ENCODE data around the gene ATG9B.

GRCh38 chr7:151058781-151059366 is 34.6 kb upstream of the ATG9B start:
- TF ChIP-seq, protein P1, sequence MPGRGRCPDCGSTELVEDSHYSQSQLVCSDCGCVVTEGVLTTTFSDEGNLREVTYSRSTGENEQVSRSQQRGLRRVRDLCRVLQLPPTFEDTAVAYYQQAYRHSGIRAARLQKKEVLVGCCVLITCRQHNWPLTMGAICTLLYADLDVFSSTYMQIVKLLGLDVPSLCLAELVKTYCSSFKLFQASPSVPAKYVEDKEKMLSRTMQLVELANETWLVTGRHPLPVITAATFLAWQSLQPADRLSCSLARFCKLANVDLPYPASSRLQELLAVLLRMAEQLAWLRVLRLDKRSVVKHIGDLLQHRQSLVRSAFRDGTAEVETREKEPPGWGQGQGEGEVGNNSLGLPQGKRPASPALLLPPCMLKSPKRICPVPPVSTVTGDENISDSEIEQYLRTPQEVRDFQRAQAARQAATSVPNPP (CRISPR knock-in tag; IDR thresholded peaks at IDR 0.05) = no peak
- TF ChIP-seq ZNF792 (CRISPR knock-in tag; IDR thresholded peaks at IDR 0.05) = no peak
- no peak for TF ChIP-seq ARNT (IDR thresholded peaks at IDR 0.05)
- TF ChIP-seq, protein P2, sequence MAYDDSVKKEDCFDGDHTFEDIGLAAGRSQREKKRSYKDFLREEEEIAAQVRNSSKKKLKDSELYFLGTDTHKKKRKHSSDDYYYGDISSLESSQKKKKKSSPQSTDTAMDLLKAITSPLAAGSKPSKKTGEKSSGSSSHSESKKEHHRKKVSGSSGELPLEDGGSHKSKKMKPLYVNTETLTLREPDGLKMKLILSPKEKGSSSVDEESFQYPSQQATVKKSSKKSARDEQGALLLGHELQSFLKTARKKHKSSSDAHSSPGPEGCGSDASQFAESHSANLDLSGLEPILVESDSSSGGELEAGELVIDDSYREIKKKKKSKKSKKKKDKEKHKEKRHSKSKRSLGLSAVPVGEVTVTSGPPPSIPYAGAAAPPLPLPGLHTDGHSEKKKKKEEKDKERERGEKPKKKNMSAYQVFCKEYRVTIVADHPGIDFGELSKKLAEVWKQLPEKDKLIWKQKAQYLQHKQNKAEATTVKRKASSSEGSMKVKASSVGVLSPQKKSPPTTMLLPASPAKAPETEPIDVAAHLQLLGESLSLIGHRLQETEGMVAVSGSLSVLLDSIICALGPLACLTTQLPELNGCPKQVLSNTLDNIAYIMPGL (CRISPR knock-in tag; IDR thresholded peaks at IDR 0.05; ENCODE audit: borderline replicate concordance in 1 of 2, low read depth in 1 of 2) = no peak
- TF ChIP-seq, protein P3, sequence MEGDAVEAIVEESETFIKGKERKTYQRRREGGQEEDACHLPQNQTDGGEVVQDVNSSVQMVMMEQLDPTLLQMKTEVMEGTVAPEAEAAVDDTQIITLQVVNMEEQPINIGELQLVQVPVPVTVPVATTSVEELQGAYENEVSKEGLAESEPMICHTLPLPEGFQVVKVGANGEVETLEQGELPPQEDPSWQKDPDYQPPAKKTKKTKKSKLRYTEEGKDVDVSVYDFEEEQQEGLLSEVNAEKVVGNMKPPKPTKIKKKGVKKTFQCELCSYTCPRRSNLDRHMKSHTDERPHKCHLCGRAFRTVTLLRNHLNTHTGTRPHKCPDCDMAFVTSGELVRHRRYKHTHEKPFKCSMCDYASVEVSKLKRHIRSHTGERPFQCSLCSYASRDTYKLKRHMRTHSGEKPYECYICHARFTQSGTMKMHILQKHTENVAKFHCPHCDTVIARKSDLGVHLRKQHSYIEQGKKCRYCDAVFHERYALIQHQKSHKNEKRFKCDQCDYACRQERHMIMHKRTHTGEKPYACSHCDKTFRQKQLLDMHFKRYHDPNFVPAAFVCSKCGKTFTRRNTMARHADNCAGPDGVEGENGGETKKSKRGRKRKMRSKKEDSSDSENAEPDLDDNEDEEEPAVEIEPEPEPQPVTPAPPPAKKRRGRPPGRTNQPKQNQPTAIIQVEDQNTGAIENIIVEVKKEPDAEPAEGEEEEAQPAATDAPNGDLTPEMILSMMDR (CRISPR knock-in tag; IDR thresholded peaks at IDR 0.05) = no peak
- TF ChIP-seq, protein P4, sequence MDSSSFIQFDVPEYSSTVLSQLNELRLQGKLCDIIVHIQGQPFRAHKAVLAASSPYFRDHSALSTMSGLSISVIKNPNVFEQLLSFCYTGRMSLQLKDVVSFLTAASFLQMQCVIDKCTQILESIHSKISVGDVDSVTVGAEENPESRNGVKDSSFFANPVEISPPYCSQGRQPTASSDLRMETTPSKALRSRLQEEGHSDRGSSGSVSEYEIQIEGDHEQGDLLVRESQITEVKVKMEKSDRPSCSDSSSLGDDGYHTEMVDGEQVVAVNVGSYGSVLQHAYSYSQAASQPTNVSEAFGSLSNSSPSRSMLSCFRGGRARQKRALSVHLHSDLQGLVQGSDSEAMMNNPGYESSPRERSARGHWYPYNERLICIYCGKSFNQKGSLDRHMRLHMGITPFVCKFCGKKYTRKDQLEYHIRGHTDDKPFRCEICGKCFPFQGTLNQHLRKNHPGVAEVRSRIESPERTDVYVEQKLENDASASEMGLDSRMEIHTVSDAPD (CRISPR knock-in tag; IDR thresholded peaks at IDR 0.05) = 0 out of 2 replicates have a peak, but pooled peaks have one; percentile 52
- TF ChIP-seq U2AF2 (IDR thresholded peaks at IDR 0.05; ENCODE audit: low read depth, low read length) = no peak
- TF ChIP-seq IRF9 (CRISPR knock-in tag; IDR thresholded peaks at IDR 0.05; ENCODE audit: borderline replicate concordance) = no peak
- TF ChIP-seq PAX8 (CRISPR knock-in tag; IDR thresholded peaks at IDR 0.05; ENCODE audit: borderline replicate concordance) = no peak
